K562 (cell line): ENCODE measurements around the gene EPHB4. TPM values are rescaled to one million over a fixed set of nuclear protein-coding genes. Genes with fewer than 3 reads are reported as not detected.
A peak's percentile ranks its signal among the peaks of the same experiment; 100 is the strongest.

Experiments
- ARID3B ChIP-seq: fragments of 250-450 bp; sonication (Bioruptor Pico); IDR thresholded peaks from 2 replicates; pipeline ENCODE4 v1.4.0; 2020; ENCODE audit warnings: borderline replicate concordance
- BRF2 ChIP-seq: IDR thresholded peaks from 3 replicates; pipeline ENCODE4 v1.6.1; 2011; ENCODE audit warnings: borderline replicate concordance, mild to moderate bottlenecking; ENCODE audit not compliant: insufficient read length, insufficient read depth
- EP300 ChIP-seq: IDR thresholded peaks from 2 replicates; pipeline ENCODE4 v1.6.1; 2012; ENCODE audit warnings: low read length, improper control_type of control experiment
- JUNB ChIP-seq: fragments of 450-650 bp; formaldehyde crosslinking; conservative IDR thresholded peaks from 2 replicates; pipeline ENCODE4 v1.4.0; 2020; ENCODE audit warnings: mild to moderate bottlenecking
- LARP7 ChIP-seq: fragments of 450-650 bp; IDR thresholded peaks from 2 replicates; pipeline ENCODE4 v1.6.1; 2016
- MEF2A ChIP-seq: IDR thresholded peaks from 2 replicates; pipeline ENCODE4 v1.6.1; 2011; ENCODE audit warnings: low read depth, mild to moderate bottlenecking, low read length, moderate library complexity; ENCODE audit not compliant: control insufficient read depth
- NFE2L1 ChIP-seq: fragments of 450-650 bp; IDR thresholded peaks from 2 replicates; pipeline ENCODE4 v1.6.1; 2016; ENCODE audit warnings: missing genetic modification characterization, low read depth, mild to moderate bottlenecking, missing compliant biosample characterization, moderate library complexity, borderline replicate concordance
- SRSF3 ChIP-seq: fragments of 200-400 bp; formaldehyde crosslinking; IDR thresholded peaks from 2 replicates; pipeline ENCODE4 v1.6.1; 2016; ENCODE audit warnings: mild to moderate bottlenecking, low read length, moderate library complexity; ENCODE audit not compliant: insufficient read depth
- SUPT5H ChIP-seq: fragments of 450-650 bp; IDR thresholded peaks from 2 replicates; pipeline ENCODE4 v1.6.1; 2016
- TAF7 ChIP-seq: fragments of 450-650 bp; IDR thresholded peaks from 2 replicates; pipeline ENCODE4 v1.6.1; 2016; ENCODE audit warnings: missing genetic modification characterization, missing compliant biosample characterization
- ZBTB9 ChIP-seq: fragments of 450-650 bp; formaldehyde crosslinking; IDR thresholded peaks from 2 replicates; pipeline ENCODE4 v1.4.0; 2020; ENCODE audit warnings: mild to moderate bottlenecking, moderate library complexity
- ZNF133 ChIP-seq: fragments of 250-450 bp; sonication (Bioruptor Pico); IDR thresholded peaks from 2 replicates; pipeline ENCODE4 v1.4.0; 2020; ENCODE audit warnings: mild to moderate bottlenecking
- ZNF174 ChIP-seq: fragments of 250-450 bp; sonication (Bioruptor Pico); IDR thresholded peaks from 2 replicates; pipeline ENCODE4 v1.4.0; 2020; ENCODE audit warnings: mild to moderate bottlenecking
- ZNF511 ChIP-seq: sonication (generic); formaldehyde crosslinking; IDR thresholded peaks from 2 replicates; pipeline ENCODE4 v1.8.0; 2022; ENCODE audit warnings: mild to moderate bottlenecking, missing genetic modification reagents
- polyA plus RNA-seq, 8 experiments: library from polyadenylated mRNA; depleted of rRNA in 4 of 8; stranded (reverse) in 5 of 8; unstranded in 3 of 8; fragments of >200 nt; fragmentation: Nextera tagmentation in 2 of 8; fragmentation: Illumina TruSeq in 1 of 8; extraction: Ambion mirVana in 2 of 8; extraction: Trizol in 1 of 8; gene quantifications; 2 replicates each; pipeline versions ENCODE4 v1.2.1 to v1.2.3, GENCODE V29; 2011 to 2014; ENCODE audit warnings: inconsistent platforms in 1 of 8, missing spikeins in 1 of 8
- total RNA-seq, 7 experiments: library from RNA; depleted of rRNA in 6 of 7; stranded (reverse); fragments of >200 nt in 6 of 7; fragmentation: Illumina TruSeq in 2 of 7; extraction: Trizol in 2 of 7; gene quantifications; 2 replicates each; pipeline versions ENCODE4 v1.2.1 to v1.2.3, GENCODE V29; 2011 to 2021; ENCODE audit warnings: low replicate concordance in 1 of 7
- TF ChIP-seq, protein P1 (sequence below): sonication (generic); formaldehyde crosslinking; IDR thresholded peaks from 2 replicates; pipeline ENCODE4 v1.8.0; 2023; ENCODE audit warnings: mild to moderate bottlenecking, missing genetic modification reagents
- TF ChIP-seq, protein P2 (sequence below): fragments of 250-450 bp; sonication (Bioruptor Pico); IDR thresholded peaks from 2 replicates; pipeline ENCODE4 v1.8.0; 2022; ENCODE audit warnings: moderate library complexity, mild to moderate bottlenecking, inconsistent platforms
- TF ChIP-seq, protein P3 (sequence below), 2 experiments: fragments of 250-450 bp in 1 of 2; fragments of 450-650 bp in 1 of 2; sonication (Bioruptor Pico) in 1 of 2; IDR thresholded peaks; 2 replicates each; pipeline versions ENCODE4 v1.6.1 to v1.8.0; 2016 to 2021; ENCODE audit warnings: mild to moderate bottlenecking in 2 of 2, moderate library complexity in 2 of 2, missing compliant biosample characterization in 1 of 2, missing genetic modification characterization in 1 of 2

EPHB4 gene
- total and polyA plus RNA-seq, 9 of the 15 experiments (the other 6 are each of a cell fraction or from before 2014, with no cell fraction given) = 1.2 to 82.1 (median 37.9) TPM

DNA sequence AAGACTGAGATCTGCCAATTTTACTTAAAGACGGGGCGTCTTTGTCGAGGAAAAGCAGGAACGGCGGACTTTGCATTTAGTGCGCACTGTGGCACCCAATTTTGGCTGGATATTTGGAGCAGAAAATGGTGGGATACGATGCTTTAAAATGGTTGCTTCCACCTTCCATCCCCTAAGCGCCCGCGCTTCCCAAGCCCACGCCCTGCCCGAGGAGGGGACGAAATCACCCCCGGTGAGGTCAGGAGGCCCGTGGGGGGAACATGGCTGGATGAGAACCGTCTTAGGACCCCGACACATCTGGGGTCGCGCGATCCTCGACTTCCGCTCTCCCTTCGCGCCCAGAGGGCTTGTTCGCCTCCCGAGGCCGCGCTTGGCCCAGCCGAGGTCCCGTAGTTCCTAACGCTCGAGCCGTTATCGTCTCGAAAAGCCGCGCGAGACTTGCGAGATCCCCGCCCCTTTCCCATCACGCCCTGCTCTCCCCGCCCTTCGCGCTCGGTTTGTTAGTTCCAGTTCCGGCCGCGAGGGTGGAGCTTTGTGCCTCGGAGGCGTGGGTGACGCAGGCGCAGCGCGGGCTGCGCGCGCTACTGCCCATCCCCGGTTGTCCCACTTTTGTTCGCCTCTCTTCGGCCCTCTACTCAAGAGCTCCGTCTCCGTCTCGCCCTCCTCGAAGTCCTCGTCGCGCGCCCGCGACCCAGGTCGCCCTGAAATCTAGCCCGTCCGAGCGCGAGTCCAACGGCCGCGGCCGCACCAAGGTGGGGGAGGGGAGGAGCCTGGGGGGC lies 47.4 kb upstream of the EPHB4 start, which contains the start of gene SRRT (continued):
- TF ChIP-seq, protein P1, sequence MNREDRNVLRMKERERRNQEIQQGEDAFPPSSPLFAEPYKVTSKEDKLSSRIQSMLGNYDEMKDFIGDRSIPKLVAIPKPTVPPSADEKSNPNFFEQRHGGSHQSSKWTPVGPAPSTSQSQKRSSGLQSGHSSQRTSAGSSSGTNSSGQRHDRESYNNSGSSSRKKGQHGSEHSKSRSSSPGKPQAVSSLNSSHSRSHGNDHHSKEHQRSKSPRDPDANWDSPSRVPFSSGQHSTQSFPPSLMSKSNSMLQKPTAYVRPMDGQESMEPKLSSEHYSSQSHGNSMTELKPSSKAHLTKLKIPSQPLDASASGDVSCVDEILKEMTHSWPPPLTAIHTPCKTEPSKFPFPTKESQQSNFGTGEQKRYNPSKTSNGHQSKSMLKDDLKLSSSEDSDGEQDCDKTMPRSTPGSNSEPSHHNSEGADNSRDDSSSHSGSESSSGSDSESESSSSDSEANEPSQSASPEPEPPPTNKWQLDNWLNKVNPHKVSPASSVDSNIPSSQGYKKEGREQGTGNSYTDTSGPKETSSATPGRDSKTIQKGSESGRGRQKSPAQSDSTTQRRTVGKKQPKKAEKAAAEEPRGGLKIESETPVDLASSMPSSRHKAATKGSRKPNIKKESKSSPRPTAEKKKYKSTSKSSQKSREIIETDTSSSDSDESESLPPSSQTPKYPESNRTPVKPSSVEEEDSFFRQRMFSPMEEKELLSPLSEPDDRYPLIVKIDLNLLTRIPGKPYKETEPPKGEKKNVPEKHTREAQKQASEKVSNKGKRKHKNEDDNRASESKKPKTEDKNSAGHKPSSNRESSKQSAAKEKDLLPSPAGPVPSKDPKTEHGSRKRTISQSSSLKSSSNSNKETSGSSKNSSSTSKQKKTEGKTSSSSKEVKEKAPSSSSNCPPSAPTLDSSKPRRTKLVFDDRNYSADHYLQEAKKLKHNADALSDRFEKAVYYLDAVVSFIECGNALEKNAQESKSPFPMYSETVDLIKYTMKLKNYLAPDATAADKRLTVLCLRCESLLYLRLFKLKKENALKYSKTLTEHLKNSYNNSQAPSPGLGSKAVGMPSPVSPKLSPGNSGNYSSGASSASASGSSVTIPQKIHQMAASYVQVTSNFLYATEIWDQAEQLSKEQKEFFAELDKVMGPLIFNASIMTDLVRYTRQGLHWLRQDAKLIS (CRISPR knock-in tag) = peak; percentile 94
- TF ChIP-seq, protein P2, sequence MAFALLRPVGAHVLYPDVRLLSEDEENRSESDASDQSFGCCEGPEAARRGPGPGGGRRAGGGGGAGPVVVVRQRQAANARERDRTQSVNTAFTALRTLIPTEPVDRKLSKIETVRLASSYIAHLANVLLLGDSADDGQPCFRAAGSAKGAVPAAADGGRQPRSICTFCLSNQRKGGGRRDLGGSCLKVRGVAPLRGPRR = no peak
- TF ChIP-seq LARP7 (no peak), ZBTB9 (CRISPR knock-in tag) (peak; percentile 84), NFE2L1 (tag) (no peak), SRSF3 (no peak), ZNF133 (peak; percentile 82; the same call in 1 of the 2 replicates), EP300 (peak; percentile 56), TAF7 (tag) (peak; percentile 90), BRF2 (no peak), SUPT5H (peak; percentile 98), ARID3B (CRISPR knock-in tag) (0 out of 2 replicates have a peak, but pooled peaks have one; percentile 28), ZNF511 (CRISPR knock-in tag) (peak; percentile 77), ZNF174 (0 out of 2 replicates have a peak, but pooled peaks have one; percentile 52), MEF2A (no peak), JUNB (CRISPR knock-in tag) (0 out of 2 replicates have a peak, but pooled peaks have one; percentile 50)
- TF ChIP-seq, protein P3, sequence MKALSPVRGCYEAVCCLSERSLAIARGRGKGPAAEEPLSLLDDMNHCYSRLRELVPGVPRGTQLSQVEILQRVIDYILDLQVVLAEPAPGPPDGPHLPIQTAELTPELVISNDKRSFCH (CRISPR knock-in tag; IDR thresholded peaks at IDR 0.05) = no peak; the same call in 1 of the 2 replicates
- TF ChIP-seq, protein P3 (tag; IDR thresholded peaks at IDR 0.05) = peak; percentile 88
